ENCODE measurements around the gene ADIRF. TPM values are rescaled to one million over a fixed set of nuclear protein-coding genes. Genes with fewer than 3 reads are reported as not detected.
"Not testable (repeated sequence)": the region's sequence is repeated elsewhere in the genome, so short reads cannot be mapped to it uniquely, and the experiment has no call there.

Gene ADIRF
- polyA plus RNA-seq, 3 donors: 135 to 2,071 (median 1,031) TPM

GRCh38 chr10:86970162-86970981 is 2.1 kb downstream of the ADIRF start:
- WGBS, 3 donors: 13 to 26% (median 17%) methylated on average over 30 of the region's 30 CpGs
- H3K27ac ChIP-seq (ENCODE audit: low read depth, low read length): peak overlapping the region; percentile 75

- 0 to 2% (median 1%) methylated on average over 16 to 20 of the region's 20 CpGs for WGBS, 3 donors
- peak overlapping the region; percentile 75 for H3K27ac ChIP-seq (ENCODE audit: low read depth, low read length)
Observed at GRCh38 chr10:86970982-86971231, 2.6 kb downstream of the ADIRF start.

- H3K27ac ChIP-seq (ENCODE audit: low read depth, low read length): peak overlapping the region; percentile 75
- WGBS, 3 donors: 4 to 13% (median 12%) methylated on average over 63 to 66 of the region's 66 CpGs
Observed at GRCh38 chr10:86971232-86971991, 3.1 kb downstream of the ADIRF start.

- 81 to 87% (median 87%) methylated on average over 11 of the region's 11 CpGs for WGBS, 3 donors
- H3K27ac ChIP-seq (ENCODE audit: low read depth, low read length): no peak overlapping the region
Observed at GRCh38 chr10:86972613-86973380, 4.5 kb downstream of the ADIRF start.

- H3K27ac ChIP-seq (ENCODE audit: low read depth, low read length): no peak overlapping the region
- WGBS, 3 donors: 70 to 88% (median 72%) methylated on average over 7 of the region's 7 CpGs
Observed at GRCh38 chr10:86974484-86974883, 6.2 kb downstream of the ADIRF start.

GRCh38 chr10:86976362-86977056 is 8.2 kb downstream of the ADIRF start:
- 89 to 95% (median 94%) methylated on average over 5 of the region's 5 CpGs for WGBS, 3 donors
- H3K27ac ChIP-seq (ENCODE audit: low read depth, low read length): no peak overlapping the region

- WGBS, 3 donors: 80 to 95% (median 88%) methylated on average over 3 of the region's 3 CpGs
- not testable (repeated sequence) for H3K27ac ChIP-seq (ENCODE audit: low read depth, low read length)
Observed at GRCh38 chr10:86978457-86978856, 10.2 kb downstream of the ADIRF start.

GRCh38 chr10:86979296-86979818 is 11.1 kb downstream of the ADIRF start:
- WGBS, 3 donors: 69 to 91% (median 87%) methylated on average over 4 of the region's 4 CpGs
- no peak overlapping the region for H3K27ac ChIP-seq (ENCODE audit: low read depth, low read length)

- WGBS, 3 donors: 11 to 22% (median 17%) methylated on average over 3 of the region's 3 CpGs
- no peak overlapping the region for H3K27ac ChIP-seq (ENCODE audit: low read depth, low read length)
Observed at GRCh38 chr10:86979977-86980448, 11.7 kb downstream of the ADIRF start.

GRCh38 chr10:86981020-86981419 is 12.7 kb downstream of the ADIRF start:
- WGBS, 3 donors: 64 to 78% (median 69%) methylated on average over 6 of the region's 6 CpGs
- not testable (repeated sequence) for H3K27ac ChIP-seq (ENCODE audit: low read depth, low read length)

GRCh38 chr10:86981716-86982115 is 13.4 kb downstream of the ADIRF start:
- no peak overlapping the region for H3K27ac ChIP-seq (ENCODE audit: low read depth, low read length)
- 89 to 95% (median 90%) methylated on average over 5 of the region's 5 CpGs for WGBS, 3 donors

GRCh38 chr10:86984498-86984897 is 16.2 kb downstream of the ADIRF start:
- H3K27ac ChIP-seq (ENCODE audit: low read depth, low read length): not testable (repeated sequence)
- WGBS, 3 donors: 94 to 99% (median 96%) methylated on average over 4 of the region's 4 CpGs

GRCh38 chr10:86988520-86988919 is 20.2 kb downstream of the ADIRF start:
- WGBS, 3 donors: 40 to 72% (median 63%) methylated on average over 1 of the region's 1 CpG
- no peak overlapping the region for H3K27ac ChIP-seq (ENCODE audit: low read depth, low read length)

- 72 to 83% (median 76%) methylated on average over 12 of the region's 12 CpGs for WGBS, 3 donors
- H3K27ac ChIP-seq (ENCODE audit: low read depth, low read length): not testable (repeated sequence)
Observed at GRCh38 chr10:86991362-86991761, 23.1 kb downstream of the ADIRF start.

- no peak overlapping the region for H3K27ac ChIP-seq (ENCODE audit: low read depth, low read length)
Observed at GRCh38 chr10:86992456-86992855, 24.2 kb downstream of the ADIRF start.

GRCh38 chr10:86992929-86993328 is 24.6 kb downstream of the ADIRF start:
- WGBS, 3 donors: 71 to 83% (median 83%) methylated on average over 2 of the region's 2 CpGs
- no peak overlapping the region for H3K27ac ChIP-seq (ENCODE audit: low read depth, low read length)

- H3K27ac ChIP-seq (ENCODE audit: low read depth, low read length): not testable (repeated sequence)
- WGBS, 3 donors: 54 to 81% (median 63%) methylated on average over 6 of the region's 6 CpGs
Observed at GRCh38 chr10:86999802-87000403, 31.6 kb downstream of the ADIRF start.

GRCh38 chr10:87000491-87000890 is 32.2 kb downstream of the ADIRF start:
- WGBS, 3 donors: 71 to 81% (median 75%) methylated on average over 3 of the region's 3 CpGs
- no peak overlapping the region for H3K27ac ChIP-seq (ENCODE audit: low read depth, low read length)

All from adipose tissue (tissue), 3 donors.